SU-DHL-6 (cell line): ENCODE measurements around the gene SEPTIN6.

Experiments
- H2AFZ ChIP-seq: fragments of 200-600 bp; sonication (generic); 2 replicates; pipeline ENCODE4 v1.6.1; 2014; ENCODE audit warnings: low read depth, mild to moderate bottlenecking, moderate library complexity, mixed read lengths, antibody characterized with exemption, low read length; ENCODE audit not compliant: severe bottlenecking
- H3F3A ChIP-seq: fragments of 200-600 bp; shearing (Covaris generic); 2 replicates; pipeline ENCODE4 v1.6.0; 2016; ENCODE audit warnings: antibody characterized with exemption, mild to moderate bottlenecking; ENCODE audit not compliant: insufficient read depth
- H3K27ac ChIP-seq: fragments of 200-600 bp; sonication (generic); 2 replicates; pipeline ENCODE4 v1.5.1; 2016; ENCODE audit warnings: low read depth, mild to moderate bottlenecking, low read length, moderate library complexity, mixed read lengths
- H3K27me3 ChIP-seq: fragments of 200-600 bp; sonication (generic), shearing (Covaris generic); 2 replicates; pipeline ENCODE4 v1.6.0; 2014; ENCODE audit warnings: mild to moderate bottlenecking, low read length
- H3K36me3 ChIP-seq: fragments of 200-600 bp; sonication (generic); 2 replicates; pipeline ENCODE4 v1.6.1; 2014; ENCODE audit warnings: mild to moderate bottlenecking, low read length, mixed read lengths
- H3K4me2 ChIP-seq: fragments of 300-600, 200-600 bp; shearing (Covaris generic), sonication (generic); 2 replicates; pipeline ENCODE4 v1.6.0; 2014; ENCODE audit warnings: low read length, low read depth, mild to moderate bottlenecking; ENCODE audit not compliant: poor library complexity, severe bottlenecking
- H3K4me3 ChIP-seq: fragments of 200-600 bp; sonication (generic); 2 replicates; pipeline ENCODE4 v1.5.1; 2014; ENCODE audit warnings: antibody characterized with exemption, low read length, mild to moderate bottlenecking, mixed read lengths; ENCODE audit not compliant: insufficient read depth, poor library complexity, severe bottlenecking
- H3K79me2 ChIP-seq: fragments of 200-600 bp; sonication (generic); 2 replicates; pipeline ENCODE4 v1.6.1; 2014; ENCODE audit warnings: mild to moderate bottlenecking, low read length, moderate library complexity; ENCODE audit not compliant: insufficient read depth
- H3K9ac ChIP-seq: fragments of 200-600 bp; sonication (generic); 2 replicates; pipeline ENCODE4 v1.7.0; 2014; ENCODE audit warnings: mild to moderate bottlenecking, low read length
- H3K9me2 ChIP-seq: fragments of 200-600 bp; sonication (generic); replicated peaks from 2 replicates; pipeline ENCODE4 v1.6.1; 2014; ENCODE audit warnings: low read length; ENCODE audit not compliant: insufficient read depth
- H3K9me3 ChIP-seq: fragments of 200-600 bp; sonication (generic); 2 replicates; pipeline ENCODE4 v1.6.1; 2014; ENCODE audit warnings: low read length, mixed read lengths; ENCODE audit not compliant: insufficient read depth
- H4K20me1 ChIP-seq: fragments of 200-600 bp; sonication (generic); 2 replicates; pipeline ENCODE4 v1.6.1; 2014; ENCODE audit warnings: low read depth, mild to moderate bottlenecking, antibody characterized with exemption, low read length, moderate library complexity, mixed read lengths
- CTCF ChIP-seq: fragments of 200-600 bp; sonication (generic); IDR thresholded peaks from one replicate; pipeline ENCODE4 v1.5.1; 2017; ENCODE audit warnings: antibody characterized with exemption, mild to moderate bottlenecking, low read length, moderate library complexity; ENCODE audit not compliant: insufficient read depth, poor library complexity, severe bottlenecking
- EZH2phosphoT487 ChIP-seq: fragments of 200-600 bp; sonication (generic), shearing (Covaris generic); conservative IDR thresholded peaks from 2 replicates; pipeline ENCODE4 v1.6.1; 2018; ENCODE audit warnings: mild to moderate bottlenecking, antibody characterized with exemption, low read length, moderate library complexity, mixed read lengths

Gene SEPTIN6

GRCh38 chrX:119647552-119648420 lies 45.2 kb downstream of the SEPTIN6 start:
- Histone ChIP-seq H3K36me3 (no peaks in the 10 kb centered on the region), H2AFZ (no peak overlapping the region), H3K79me2 (no peaks in the 10 kb centered on the region), H3K9me3 (no peaks in the 10 kb centered on the region), H3K4me2 (no peak overlapping the region), H3F3A (no peaks in the 10 kb centered on the region), H3K9me2 (no peaks in the 10 kb centered on the region), H4K20me1 (no peaks in the 10 kb centered on the region), H3K27ac (no peak overlapping the region), H3K4me3 (no peak overlapping the region), H3K9ac (no peak overlapping the region), H3K27me3 (no peaks in the 10 kb centered on the region)
- TF ChIP-seq CTCF (no peak), EZH2phosphoT487 (no peak)

DNA sequence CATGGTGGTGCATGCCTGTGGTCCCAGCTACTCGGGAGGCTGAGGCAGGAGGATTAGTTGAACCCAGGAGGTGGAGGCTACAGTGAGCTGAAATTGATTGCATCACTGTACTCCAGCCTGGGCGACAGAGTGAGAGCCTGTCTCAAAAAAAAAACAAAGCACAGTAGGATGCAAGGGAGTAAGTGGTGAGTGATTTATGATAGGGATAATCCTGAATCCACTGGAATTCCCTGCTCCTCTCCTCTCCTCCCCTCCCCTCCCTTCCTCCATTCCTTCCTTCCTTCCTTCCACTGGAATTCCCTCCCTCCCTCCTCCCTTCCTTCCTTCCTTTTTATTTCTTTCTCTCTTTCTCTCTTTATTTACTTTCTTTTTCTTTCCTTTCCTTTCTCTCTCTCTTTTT lies 45.9 kb downstream of the SEPTIN6 start:
- Histone ChIP-seq H3K27ac (no peak overlapping the region), H3K4me3 (no peak overlapping the region), H3K9me3 (no peaks in the 10 kb centered on the region), H3K9me2 (no peaks in the 10 kb centered on the region), H3K36me3 (no peaks in the 10 kb centered on the region), H4K20me1 (no peaks in the 10 kb centered on the region), H3K27me3 (no peaks in the 10 kb centered on the region), H3K4me2 (no peak overlapping the region), H3F3A (no peaks in the 10 kb centered on the region), H2AFZ (no peak overlapping the region), H3K79me2 (no peaks in the 10 kb centered on the region), H3K9ac (no peak overlapping the region)
- TF ChIP-seq CTCF (no peak), EZH2phosphoT487 (no peak)

DNA sequence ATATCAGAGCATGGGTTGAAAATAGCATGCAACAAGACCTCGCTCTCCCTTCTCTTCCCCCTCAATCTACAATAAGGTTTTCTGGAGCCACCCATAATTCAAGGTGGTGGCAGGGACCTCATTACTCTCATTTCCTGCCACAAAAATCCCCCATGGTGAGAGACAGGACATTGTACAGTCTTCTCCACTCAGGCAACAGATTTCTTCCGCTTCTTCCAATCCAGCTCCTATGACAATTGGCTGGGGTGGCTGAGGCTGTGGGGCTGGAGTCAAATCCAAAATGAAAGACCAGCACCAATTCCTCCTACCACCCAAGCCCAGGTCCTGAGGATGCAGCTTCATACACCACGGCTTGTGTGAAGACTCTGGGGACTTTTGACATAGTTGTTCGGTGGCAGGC lies 46.5 kb downstream of the SEPTIN6 start:
- Histone ChIP-seq H2AFZ (no peak overlapping the region), H3K27me3 (no peaks in the 10 kb centered on the region), H3K36me3 (no peaks in the 10 kb centered on the region), H3K9me3 (no peaks in the 10 kb centered on the region), H3K4me2 (no peak overlapping the region), H3K27ac (no peak overlapping the region), H3K9ac (no peak overlapping the region), H3F3A (no peaks in the 10 kb centered on the region), H3K9me2 (no peaks in the 10 kb centered on the region), H3K79me2 (no peaks in the 10 kb centered on the region), H3K4me3 (no peak overlapping the region), H4K20me1 (no peaks in the 10 kb centered on the region)
- TF ChIP-seq EZH2phosphoT487 (no peak), CTCF (no peak)
